K562 (cell line): Measurements from ENCODE around the gene EMC6.
"Not testable (repeated sequence)": the region's sequence is repeated elsewhere in the genome, so short reads cannot be mapped to it uniquely, and the experiment has no call there.

ENCODE experiments used
- MED1 ChIP-seq: sonication (generic); formaldehyde crosslinking; IDR thresholded peaks from 2 replicates; pipeline ENCODE4 v1.8.1; 2023; ENCODE audit warnings: missing genetic modification reagents, borderline replicate concordance
- POLR2AphosphoS5 ChIP-seq: IDR thresholded peaks from 2 replicates; pipeline ENCODE4 v1.6.1; 2011; ENCODE audit warnings: mild to moderate bottlenecking, low read depth, low read length, moderate library complexity; ENCODE audit not compliant: control insufficient read depth, insufficient read depth

DNA sequence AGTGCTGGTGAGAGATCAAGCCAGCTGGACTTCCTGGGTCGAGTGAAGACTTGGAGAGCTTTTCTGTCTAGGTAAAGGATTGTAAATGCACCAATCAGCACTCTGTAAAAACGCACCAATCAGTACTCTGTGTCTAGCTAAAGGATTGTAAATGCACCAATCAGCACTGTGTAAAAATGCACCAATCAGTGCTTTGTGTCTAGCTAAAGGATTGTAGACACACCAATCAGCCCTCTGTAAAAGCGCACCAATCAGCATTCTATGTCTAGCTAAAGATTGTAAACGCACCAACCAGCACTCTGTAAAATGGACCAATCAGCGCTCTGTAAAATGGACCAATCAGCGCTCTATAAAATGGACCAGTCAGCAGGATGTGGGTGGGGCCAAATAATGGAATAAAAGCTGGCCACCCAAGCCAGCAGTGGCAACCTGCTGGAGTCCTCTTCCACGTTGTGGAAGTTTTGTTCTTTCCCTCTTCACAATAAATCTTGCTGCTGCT lies 33.5 kb downstream of the EMC6 start:
- not testable (repeated sequence) for TF ChIP-seq POLR2AphosphoS5; MED1 (CRISPR knock-in tag)
